Measurements from ENCODE around the gene GPR141. TPM values are rescaled to one million over a fixed set of nuclear protein-coding genes. Genes with fewer than 3 reads are reported as not detected.

Gene GPR141
- total RNA-seq, result 0.88 TPM in 1 of 2 replicates, not detected in the other

GRCh38 chr7:37683246-37684120 lies at the start of gene GPR141:
TSS of gene GPR141 (plus strand) at chr7:37683766. CDS start at chr7:37740394, 56,628 bp downstream.

Other genes starting within 250 kb of the GPR141 start
- 44.5 and 72.2 TPM in 2 replicates for gene ELMO1, start 234.9 kb upstream of the GPR141 start, total RNA-seq
- not detected in 2 replicates for gene NME8, start 164.8 kb downstream of the GPR141 start, total RNA-seq
- gene SFRP4, start 233.1 kb downstream of the GPR141 start, total RNA-seq, result not detected in 2 replicates
- gene EPDR1, start 236.9 kb downstream of the GPR141 start, total RNA-seq, result 1.4 and 2.8 TPM in 2 replicates